HG03025 (cell line): ENCODE measurements around the gene TPK1.

Experiments used
- ATAC-seq: cut with Tn5 transposase; IDR thresholded peaks from one replicate; pipeline ENCODE4 v1.9.1; 2021; ENCODE audit warnings: mild to moderate bottlenecking, moderate library complexity; ENCODE audit not compliant: unreplicated experiment, low FRiP score

The TPK1 gene

GRCh38 chr7:144546782-144547181 lies 289.1 kb downstream of the TPK1 start:
- ATAC-seq, result no peak

GRCh38 chr7:144545330-144545729 lies 290.5 kb downstream of the TPK1 start:
- no peak for ATAC-seq

DNA sequence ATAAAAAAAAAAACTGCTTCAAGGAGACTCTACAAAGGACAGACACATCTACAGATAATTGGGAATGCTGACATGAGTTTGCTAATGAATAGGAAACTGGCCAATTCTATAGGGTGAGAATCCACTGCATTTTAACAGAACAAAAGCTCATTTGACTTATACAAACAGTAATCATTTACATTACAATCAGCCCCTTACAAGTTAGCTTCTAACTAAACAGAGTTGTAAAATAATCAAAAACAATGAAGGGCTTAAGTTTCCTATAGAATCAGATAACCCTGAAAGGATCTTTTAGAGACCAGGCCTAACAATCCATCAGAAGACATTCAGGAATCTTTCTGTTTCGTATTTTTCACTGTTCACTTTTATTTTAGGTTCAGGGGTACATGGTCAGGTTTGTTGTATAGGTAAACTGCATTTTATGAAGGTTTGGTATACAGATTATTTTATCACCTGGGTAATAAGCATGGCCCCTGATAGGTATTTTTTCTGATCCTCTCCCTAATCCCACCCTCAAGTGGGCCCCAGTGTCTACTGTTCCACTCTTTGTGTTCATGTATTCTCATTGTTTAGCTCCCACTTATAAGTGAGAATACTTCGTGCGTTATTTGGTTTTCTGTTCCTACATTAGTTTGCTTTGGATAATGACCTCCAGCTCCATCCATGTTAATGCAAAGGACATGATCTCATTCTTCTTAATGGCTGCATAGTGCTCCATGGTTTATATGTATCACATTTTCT lies 301.0 kb downstream of the TPK1 start:
- ATAC-seq, result no peak

DNA sequence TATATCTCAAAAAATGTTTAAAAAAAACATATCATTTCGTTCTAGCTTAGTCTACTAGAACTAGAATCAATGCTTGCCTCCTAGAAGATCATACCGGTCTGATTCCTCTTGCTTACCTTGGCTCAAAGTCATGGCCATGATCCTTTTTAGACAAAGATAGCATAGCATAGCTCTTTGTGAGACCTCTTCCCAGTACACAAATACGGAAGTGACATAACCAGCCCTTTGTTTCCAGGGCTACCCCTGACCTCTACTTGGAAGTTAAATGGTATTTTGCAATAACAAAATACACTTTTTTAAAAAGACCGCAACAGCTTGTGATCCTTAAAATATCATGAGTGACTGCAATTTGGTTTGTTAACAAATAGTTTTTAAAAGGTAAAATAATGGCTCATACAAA lies 301.7 kb downstream of the TPK1 start:
- ATAC-seq, result no peak

GRCh38 chr7:144531181-144531580 lies 304.7 kb downstream of the TPK1 start:
- ATAC-seq, result no peak

DNA sequence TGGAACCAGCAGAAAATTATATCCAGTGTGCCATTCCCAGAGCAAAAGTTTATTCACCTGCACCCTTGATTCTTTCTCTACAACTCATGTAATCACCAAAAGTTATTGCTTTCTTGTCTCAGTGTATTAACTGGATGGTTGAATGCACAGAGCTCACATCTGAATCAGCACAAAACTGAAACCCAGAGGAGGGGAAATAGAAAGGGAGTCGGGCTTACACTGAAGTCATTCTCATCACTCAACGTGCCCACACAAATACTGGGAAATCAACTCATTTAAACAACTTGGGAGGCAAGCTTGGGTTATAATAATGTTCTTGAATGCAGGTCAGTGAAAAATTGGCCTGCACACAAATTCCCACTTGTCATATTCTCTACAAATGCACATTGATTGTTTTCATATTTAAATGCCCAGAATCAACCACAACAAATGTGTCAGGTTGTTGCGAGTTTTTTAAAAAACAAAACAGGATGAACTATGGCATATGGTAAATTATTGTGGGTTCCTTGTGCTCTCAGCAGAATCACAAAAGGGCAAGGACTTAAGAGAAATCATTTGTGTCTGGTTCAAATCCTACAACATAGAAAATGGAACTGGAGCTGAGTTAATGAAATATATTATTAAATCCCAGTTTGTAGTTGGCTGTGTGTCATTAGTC lies 306.5 kb downstream of the TPK1 start:
- ATAC-seq, result peak; percentile 98

DNA sequence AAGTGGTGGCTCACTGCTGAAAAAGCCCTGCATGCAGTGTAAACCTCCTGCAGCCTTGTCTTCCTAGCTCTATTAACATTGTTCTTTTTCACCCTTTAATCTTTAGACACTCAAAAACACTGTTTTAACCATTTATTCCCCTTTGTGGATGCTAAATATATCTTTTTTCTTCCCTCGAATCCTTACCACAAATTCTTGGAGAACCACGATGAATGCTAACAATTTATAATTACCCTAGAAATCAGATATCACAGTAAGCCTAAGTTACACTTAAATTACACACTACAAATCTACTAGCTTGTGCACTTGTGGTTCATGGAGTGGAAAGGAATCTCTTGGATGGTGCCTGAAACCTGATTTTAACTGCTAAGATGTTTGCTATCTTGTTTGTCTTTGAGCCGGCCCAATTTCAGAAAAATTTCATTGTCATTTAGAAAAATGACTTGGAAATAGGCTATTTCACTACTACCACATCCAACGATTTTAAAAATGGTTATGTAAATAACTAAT lies 307.3 kb downstream of the TPK1 start:
- ATAC-seq, result no peak

DNA sequence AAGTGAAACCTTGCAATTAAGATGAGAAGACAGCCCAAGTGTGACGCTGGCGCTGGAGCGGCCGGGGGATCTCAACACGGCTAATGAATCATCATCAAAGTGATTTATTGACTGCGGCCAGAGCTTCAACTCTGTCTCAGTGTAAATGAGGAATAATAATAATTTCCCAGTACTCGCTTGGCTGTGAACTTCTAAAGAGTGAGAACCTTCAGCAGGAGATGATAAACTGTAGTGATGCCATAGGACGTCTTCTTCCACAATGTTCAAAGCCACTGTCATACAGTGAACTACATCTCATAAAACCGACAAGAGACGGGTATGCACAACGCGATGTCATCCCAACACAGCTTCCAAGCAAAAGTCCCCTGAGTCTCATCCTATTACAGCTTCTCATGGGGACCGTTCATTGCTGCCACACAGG lies 308.8 kb downstream of the TPK1 start:
- ATAC-seq, result no peak

DNA sequence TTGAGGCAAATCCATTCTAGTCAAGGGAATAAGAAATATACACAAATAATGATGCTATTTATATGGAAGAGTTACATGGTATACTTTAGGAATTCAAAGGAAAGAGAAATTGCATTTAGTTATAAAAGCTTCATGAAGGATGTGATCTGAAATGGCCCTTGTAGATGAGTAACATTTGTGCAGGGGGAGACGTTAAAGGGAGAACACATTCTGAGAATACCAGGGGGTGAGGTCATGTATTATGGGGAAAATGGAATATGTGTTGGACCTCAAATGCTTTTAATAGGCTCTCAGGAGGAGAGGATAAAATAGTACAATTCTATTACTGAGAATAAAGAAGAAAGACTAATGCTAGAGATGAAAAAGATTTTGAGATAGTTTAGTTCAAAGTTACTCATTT lies 309.9 kb downstream of the TPK1 start:
- ATAC-seq, result no peak

- no peak for ATAC-seq
These were observed 311.6 kb downstream of the TPK1 start for GRCh38 chr7:144524271-144524670.

GRCh38 chr7:144523621-144524020 lies 312.2 kb downstream of the TPK1 start:
- no peak for ATAC-seq

GRCh38 chr7:144519925-144520324 lies 315.9 kb downstream of the TPK1 start:
- no peak for ATAC-seq

DNA sequence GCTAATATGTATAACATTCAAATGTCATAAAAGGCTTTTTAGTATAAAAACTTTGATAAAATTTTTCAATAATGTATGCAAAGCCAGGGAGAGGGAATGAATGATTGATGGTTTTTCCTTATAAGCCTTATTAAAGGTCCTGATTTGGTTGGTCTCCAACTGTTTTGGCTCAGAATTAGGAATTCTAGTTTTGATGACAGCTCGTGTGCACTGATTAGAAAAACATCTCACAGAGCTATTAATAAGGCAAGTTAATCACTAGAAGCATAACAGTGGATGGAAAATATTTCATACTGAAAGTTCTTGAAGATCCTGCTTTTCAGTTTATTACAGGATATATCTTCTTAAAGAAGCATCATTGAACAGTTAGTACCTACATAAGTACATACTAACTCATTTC lies 317.5 kb downstream of the TPK1 start:
- ATAC-seq, result no peak

- no peak for ATAC-seq
These were observed 318.1 kb downstream of the TPK1 start for GRCh38 chr7:144517749-144518148.

DNA sequence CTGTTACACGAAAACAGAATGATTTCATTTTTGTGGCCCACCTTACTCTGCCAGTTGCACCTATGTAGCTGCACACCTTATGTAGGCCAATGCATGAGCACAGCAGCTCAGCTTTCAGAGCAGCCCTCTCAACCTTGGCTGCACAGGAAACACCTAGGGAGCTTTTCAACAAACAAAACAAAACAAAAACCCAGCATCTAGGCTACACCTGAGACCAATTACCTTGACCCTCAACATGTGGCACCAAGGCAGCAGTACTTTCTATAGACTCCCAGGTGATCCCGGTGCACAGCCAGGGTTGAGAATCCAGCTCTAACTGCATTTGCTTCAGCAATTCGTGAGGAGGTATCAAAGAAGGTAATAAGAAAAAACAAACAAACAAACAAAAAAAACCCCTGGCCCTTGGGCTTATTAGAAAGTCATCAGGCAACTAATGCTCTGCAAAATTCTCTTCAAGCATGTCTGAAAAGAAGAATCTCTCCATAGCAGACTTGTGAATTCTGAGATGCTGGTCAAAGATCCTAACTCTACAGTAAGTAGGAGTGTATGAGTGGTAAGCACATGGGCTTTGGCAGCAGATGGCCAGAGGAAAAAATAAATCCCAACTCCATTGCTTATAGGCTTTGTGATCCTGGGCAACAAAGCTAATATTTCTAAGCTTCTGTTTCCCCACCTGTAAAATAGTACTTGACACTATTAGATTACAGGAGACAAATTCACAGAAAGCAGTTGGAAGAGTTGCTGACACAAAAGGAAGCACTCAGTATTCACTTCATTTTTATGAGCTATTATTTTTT lies 318.9 kb downstream of the TPK1 start:
- ATAC-seq, result no peak

GRCh38 chr7:144513334-144513733 lies 322.5 kb downstream of the TPK1 start:
- no peak for ATAC-seq

GRCh38 chr7:144510621-144511020 lies 325.2 kb downstream of the TPK1 start:
- no peak for ATAC-seq

DNA sequence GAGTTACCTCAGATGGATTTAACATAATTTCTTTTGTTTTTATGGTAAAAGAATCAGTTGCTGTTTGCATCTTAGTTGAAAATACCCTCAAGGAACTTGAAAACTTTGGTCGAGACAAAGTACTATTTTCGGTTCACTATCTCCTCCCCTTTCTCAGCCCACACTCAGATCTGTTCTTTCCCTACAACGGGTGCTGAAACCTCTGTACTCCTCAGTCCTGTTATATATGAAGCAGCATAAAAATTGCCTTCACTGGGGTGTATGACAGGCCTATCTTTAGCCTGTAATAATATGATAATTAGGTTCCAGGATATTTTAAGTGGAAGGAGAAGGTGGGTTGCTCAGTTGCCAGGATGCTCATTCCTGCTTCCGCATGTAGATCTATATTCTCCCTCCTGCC lies 327.2 kb downstream of the TPK1 start:
- ATAC-seq, result peak; percentile 99

- no peak for ATAC-seq
These were observed 332.6 kb downstream of the TPK1 start for GRCh38 chr7:144503215-144503614.

DNA sequence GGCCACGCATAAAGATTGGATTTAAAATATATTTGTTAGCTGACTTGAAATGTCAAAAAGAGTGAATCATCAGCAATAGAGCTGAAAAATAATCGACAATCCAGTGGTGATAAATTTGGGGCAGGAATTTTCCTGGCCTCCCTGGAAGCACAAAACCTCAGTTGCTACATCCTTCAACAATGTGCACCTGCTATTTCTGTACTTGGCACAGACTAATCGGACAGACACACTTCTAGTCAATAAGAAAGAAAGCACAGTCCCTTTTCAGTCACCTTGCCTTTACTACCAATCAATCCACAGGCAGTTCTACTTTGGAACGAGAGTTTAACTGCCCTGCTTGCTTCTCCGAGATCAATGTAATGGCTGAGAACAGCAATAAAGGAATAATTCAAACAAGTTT lies 335.6 kb downstream of the TPK1 start:
- no peak for ATAC-seq

DNA sequence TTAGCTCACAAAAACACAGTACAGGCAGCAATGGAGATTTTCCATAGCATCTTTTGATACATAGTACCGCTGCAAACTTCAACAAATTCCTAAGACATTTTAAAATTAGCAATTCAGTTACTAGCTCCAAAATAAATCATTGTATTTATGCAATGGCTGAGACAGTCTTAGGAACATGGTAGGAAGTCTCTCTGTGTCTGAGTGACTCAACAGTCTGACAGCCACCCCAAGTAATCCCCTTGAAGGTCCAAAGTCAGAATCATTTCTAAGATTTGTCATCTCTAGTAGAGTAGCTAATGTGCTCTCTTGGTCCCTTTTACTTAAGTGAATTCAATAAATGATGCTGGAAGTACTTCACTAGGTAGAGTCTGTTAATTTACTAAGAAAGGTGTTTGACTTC lies 338.6 kb downstream of the TPK1 start:
- ATAC-seq, result no peak
